ENCODE results near the gene TMEM38A.

DNA sequence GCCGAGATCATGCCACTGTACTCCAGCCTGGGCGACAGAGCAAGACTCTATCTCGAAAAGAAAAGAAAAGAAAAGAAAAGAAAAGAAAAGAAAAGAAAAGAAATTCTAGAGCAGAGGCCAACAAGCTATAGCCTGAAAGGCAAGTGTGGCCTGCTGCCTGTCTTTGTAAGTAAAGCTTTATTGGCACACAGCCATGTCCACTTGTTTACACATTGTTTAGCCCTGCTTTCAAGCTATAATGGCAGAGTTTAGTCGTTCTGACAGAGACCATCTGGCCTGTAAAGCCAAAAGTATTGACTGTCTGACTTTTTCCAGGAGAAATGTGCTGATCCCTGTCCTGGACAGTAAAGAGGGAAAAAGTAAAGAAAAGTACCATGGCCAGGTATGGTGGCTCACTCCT, 77.0 kb downstream of the TMEM38A start:
- TF ChIP-seq, protein P1, sequence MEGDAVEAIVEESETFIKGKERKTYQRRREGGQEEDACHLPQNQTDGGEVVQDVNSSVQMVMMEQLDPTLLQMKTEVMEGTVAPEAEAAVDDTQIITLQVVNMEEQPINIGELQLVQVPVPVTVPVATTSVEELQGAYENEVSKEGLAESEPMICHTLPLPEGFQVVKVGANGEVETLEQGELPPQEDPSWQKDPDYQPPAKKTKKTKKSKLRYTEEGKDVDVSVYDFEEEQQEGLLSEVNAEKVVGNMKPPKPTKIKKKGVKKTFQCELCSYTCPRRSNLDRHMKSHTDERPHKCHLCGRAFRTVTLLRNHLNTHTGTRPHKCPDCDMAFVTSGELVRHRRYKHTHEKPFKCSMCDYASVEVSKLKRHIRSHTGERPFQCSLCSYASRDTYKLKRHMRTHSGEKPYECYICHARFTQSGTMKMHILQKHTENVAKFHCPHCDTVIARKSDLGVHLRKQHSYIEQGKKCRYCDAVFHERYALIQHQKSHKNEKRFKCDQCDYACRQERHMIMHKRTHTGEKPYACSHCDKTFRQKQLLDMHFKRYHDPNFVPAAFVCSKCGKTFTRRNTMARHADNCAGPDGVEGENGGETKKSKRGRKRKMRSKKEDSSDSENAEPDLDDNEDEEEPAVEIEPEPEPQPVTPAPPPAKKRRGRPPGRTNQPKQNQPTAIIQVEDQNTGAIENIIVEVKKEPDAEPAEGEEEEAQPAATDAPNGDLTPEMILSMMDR (conservative IDR thresholded peaks at IDR 0.05 in 1 of 2, IDR thresholded peaks at IDR 0.05 in 1 of 2; ENCODE audit: low read depth in 1 of 2, low read length in 2 of 2) = no peak
- no peak for TF ChIP-seq EZH2 (IDR thresholded peaks at IDR 0.05; ENCODE audit: low read length, missing control alignments)
